Adrenal gland (tissue), 5 donors: Measurements from ENCODE around the gene NEBL.

Experiments
- CTCF ChIP-seq, 6 experiments: fragments of 450-650 bp in 4 of 6; fragments of 200-600 bp in 2 of 6; sonication (generic) in 1 of 6; IDR thresholded peaks; 1 replicate in 5 of 6; 2 replicates in 1 of 6; pipeline versions ENCODE4 v1.5.1 to v1.8.0; 2016 to 2021; ENCODE audit warnings: antibody characterized with exemption in 6 of 6, mild to moderate bottlenecking in 2 of 6, moderate library complexity in 1 of 6
- POLR2A ChIP-seq, 2 donors: fragments of 450-650 bp; IDR thresholded peaks; one replicate each; pipeline ENCODE4 v1.6.1; 2017; ENCODE audit warnings: antibody characterized with exemption in 2 of 2, mild to moderate bottlenecking in 2 of 2, moderate library complexity in 1 of 2
- donor health status: DM: no; HTN: no; CAD: no.

GRCh38 chr10:20765066-20765465, 132.0 kb downstream of the NEBL start:
- TF ChIP-seq CTCF (IDR thresholded peaks at IDR 0.05) = no peak
- no peak for TF ChIP-seq POLR2A (IDR thresholded peaks at IDR 0.05)
